ENCODE measurements around the gene MLLT1.

GRCh38 chr19:6214881-6215541 is 64.8 kb downstream of the MLLT1 start:
- TF ChIP-seq TAF1 (IDR thresholded peaks at IDR 0.05; ENCODE audit: low read depth, low read length) (no peak), POLR2A (IDR thresholded peaks at IDR 0.05; ENCODE audit: low read depth, low read length) (no peak)

Measured in GM12891 (cell line).